B cell (primary cell): Measurements from ENCODE around the gene MGAT4B. TPM values are rescaled to one million over a fixed set of nuclear protein-coding genes. Genes with fewer than 3 reads are reported as not detected.

Experiments used
- ATAC-seq: fragments of 200-7000 bp; cut with Tn5 transposase; one replicate; pipeline ENCODE4 v1.10.0; 2021; ENCODE audit warnings: low read depth, mild to moderate bottlenecking, moderate number of reproducible peaks, moderate library complexity
- CTCF ChIA-PET: fragments of 350-600 bp; sonication (Branson Sonifier 250); formaldehyde crosslinking; loops from one replicate; lab custom pipeline; 2021; ENCODE audit warnings: antibody characterized with exemption, inconsistent platforms; lab: Charles Lee
- POLR2A ChIA-PET: fragments of 350-600 bp; sonication (Branson Sonifier 250); formaldehyde crosslinking; loops from one replicate; lab custom pipeline; 2021; ENCODE audit warnings: antibody characterized with exemption; lab: Charles Lee
- DNase-seq: peaks from one replicate; pipeline ENCODE4 v3.0.0; 2013
- H2AFZ ChIP-seq: 2 replicates; pipeline ENCODE4 v1.6.1; 2012; ENCODE audit warnings: mild to moderate bottlenecking, low read depth, low read length; ENCODE audit not compliant: insufficient read depth, poor library complexity, severe bottlenecking
- H3K27ac ChIP-seq, 2 donors: 1 replicate in 1 of 2; 2 replicates in 1 of 2; pipeline ENCODE4 v1.5.1; 2012 to 2013; ENCODE audit warnings: low read length in 2 of 2, mild to moderate bottlenecking in 2 of 2, moderate library complexity in 1 of 2
- H3K27me3 ChIP-seq, 4 experiments: fragments of 200-600 bp in 1 of 4; sonication (generic) in 1 of 4; replicated peaks in 1 of 4; 1 replicate in 2 of 4; 2 replicates in 2 of 4; pipeline versions ENCODE4 v1.6.1 to v1.7.0; 2013 to 2016; ENCODE audit warnings: low read length in 3 of 4, mild to moderate bottlenecking in 2 of 4, mixed read lengths in 1 of 4, moderate library complexity in 1 of 4; ENCODE audit not compliant: insufficient read depth in 4 of 4, control insufficient read depth in 3 of 4; ENCODE audit errors: control extremely low read depth in 1 of 4
- H3K36me3 ChIP-seq, 2 experiments: replicated peaks in 1 of 2; 1 replicate in 1 of 2; 2 replicates in 1 of 2; pipeline versions ENCODE4 v1.6.1 to v1.7.1; 2013; ENCODE audit warnings: low read length in 1 of 2; ENCODE audit not compliant: insufficient read depth in 2 of 2, control insufficient read depth in 1 of 2; ENCODE audit errors: control extremely low read depth in 1 of 2, extremely low read depth in 1 of 2
- H3K4me1 ChIP-seq, 2 donors: fragments of 200-600 bp in 1 of 2; sonication (generic) in 1 of 2; 1 replicate in 1 of 2; 2 replicates in 1 of 2; pipeline versions ENCODE4 v1.5.1 to v1.6.1; 2013 to 2017; ENCODE audit warnings: low read length in 2 of 2; ENCODE audit not compliant: control insufficient read depth in 2 of 2, insufficient read depth in 2 of 2
- H3K4me2 ChIP-seq: replicated peaks from 2 replicates; pipeline ENCODE3; 2012; ENCODE audit warnings: mild to moderate bottlenecking, low read depth, low read length; ENCODE audit not compliant: poor library complexity, severe bottlenecking
- H3K4me3 ChIP-seq, 5 experiments: fragments of 200-600 bp in 1 of 5; sonication (generic) in 1 of 5; 1 replicate in 3 of 5; 2 replicates in 2 of 5; pipeline versions ENCODE4 v1.5.1 to v1.7.0; 2011 to 2016; ENCODE audit warnings: low read length in 4 of 5, mild to moderate bottlenecking in 4 of 5, low read depth in 2 of 5, control low read depth in 1 of 5, moderate library complexity in 1 of 5; ENCODE audit not compliant: insufficient read depth in 1 of 5; ENCODE audit errors: control extremely low read depth in 1 of 5, extremely low read depth in 1 of 5
- H3K79me2 ChIP-seq: fragments of 200-600 bp; sonication (generic); one replicate; pipeline ENCODE4 v1.6.0; 2016; ENCODE audit warnings: low read length; ENCODE audit not compliant: control insufficient read depth, insufficient read depth
- H3K9ac ChIP-seq: fragments of 200-600 bp; sonication (generic); 2 replicates; pipeline ENCODE4 v1.6.1; 2017; ENCODE audit warnings: mild to moderate bottlenecking, low read length, moderate library complexity
- H3K9me3 ChIP-seq, 3 donors: one replicate each; pipeline versions ENCODE4 v1.6.1 to v1.7.1; 2013; ENCODE audit warnings: low read length in 2 of 3; ENCODE audit not compliant: control insufficient read depth in 2 of 3, insufficient read depth in 1 of 3; ENCODE audit errors: control extremely low read depth in 1 of 3
- H4K20me1 ChIP-seq: 2 replicates; pipeline ENCODE4 v1.6.0; 2012; ENCODE audit warnings: mild to moderate bottlenecking, low read length; ENCODE audit not compliant: insufficient read depth, control insufficient read depth, poor library complexity, severe bottlenecking
- H3K27ac Mint-ChIP-seq: one replicate; pipeline ENCODE4 v1.8.0; 2021; ENCODE audit warnings: mixed read lengths
- H3K27me3 Mint-ChIP-seq: one replicate; pipeline ENCODE4 v1.8.0; 2021; ENCODE audit warnings: mixed read lengths
- H3K4me1 Mint-ChIP-seq: one replicate; pipeline ENCODE4 v1.8.0; 2021; ENCODE audit warnings: mixed read lengths
- H3K4me3 Mint-ChIP-seq: one replicate; pipeline ENCODE4 v1.8.0; 2021; ENCODE audit warnings: mixed read lengths
- H3K9me3 Mint-ChIP-seq: one replicate; pipeline ENCODE4 v1.8.0; 2022; ENCODE audit warnings: mixed read lengths; ENCODE audit not compliant: insufficient read depth
- EZH2 ChIP-seq: IDR thresholded peaks from 2 replicates; pipeline ENCODE4 v1.6.1; 2012; ENCODE audit warnings: borderline replicate concordance, low read depth, mild to moderate bottlenecking, moderate library complexity, low read length; ENCODE audit not compliant: insufficient read depth, poor library complexity, severe bottlenecking
- WGBS: methylation state at CpG from one replicate; pipeline ENCODE4 v1.1.5; 2013; ENCODE audit warnings: missing lambda C conversion rate; ENCODE audit not compliant: insufficient coverage; 5-methylcytosine and 5-hydroxymethylcytosine counted together
- intact Hi-C: fragments of 100-400 bp; cut with micrococcal nuclease; formaldehyde crosslinking; loops from one replicate; pipeline ENCODE4 v1.10.0; 2022
- polyA plus RNA-seq: library from polyadenylated mRNA; depleted of rRNA; stranded (reverse); fragments of >200 nt; gene quantifications from 2 replicates; pipeline ENCODE4 v1.2.3, GENCODE V29; 2012
- total RNA-seq, 2 donors: library from RNA; stranded (reverse); fragments of 120-200 nt in 1 of 2; gene quantifications; 1 replicate in 1 of 2; 2 replicates in 1 of 2; pipeline versions ENCODE4 v1.2.3 to v1.2.4, GENCODE V29; 2013 to 2022
- TF ChIP-seq, protein P1 (sequence below): fragments of 200-600 bp; IDR thresholded peaks from one replicate; pipeline ENCODE4 v1.8.0; 2022; ENCODE audit warnings: antibody characterized with exemption, mild to moderate bottlenecking

The MGAT4B gene
- total and polyA plus RNA-seq, 2 donors (not counting 1 experiment from before 2014, with no cell fraction given) = 105 to 165 TPM

GRCh38 chr5:179834120-179834519, 27.5 kb upstream of the MGAT4B start:
- Histone ChIP-seq H3K36me3 (peaks cover 2 to 62% of the 10 kb centered on the region in 2 experiments), H3K9me3 (no peaks in the 10 kb centered on the region), H3K4me1 (peaks cover 3 to 8% of the 10 kb centered on the region in 2 donors), H3K27me3 (no peaks in the 10 kb centered on the region), H3K27ac (no peak overlapping the region), H3K4me3 (no peak overlapping the region), H3K4me2 (no peak overlapping the region), H4K20me1 (peaks cover 42% of the 10 kb centered on the region), H3K79me2 (peaks cover 7% of the 10 kb centered on the region), H3K9ac (no peak overlapping the region), H2AFZ (no peak overlapping the region)
- Mint-ChIP-seq H3K27me3 (no peaks in the 10 kb centered on the region), H3K4me3 (no peak overlapping the region), H3K9me3 (no peaks in the 10 kb centered on the region), H3K4me1 (peaks cover 9% of the 10 kb centered on the region), H3K27ac (no peak overlapping the region)
- CTCF ChIA-PET = no interaction called here
- WGBS = no CpG with 5 or more reads among the region's 8 CpGs
- ATAC-seq = no peak
- intact Hi-C loops = no loop called here
- TF ChIP-seq, protein P1, sequence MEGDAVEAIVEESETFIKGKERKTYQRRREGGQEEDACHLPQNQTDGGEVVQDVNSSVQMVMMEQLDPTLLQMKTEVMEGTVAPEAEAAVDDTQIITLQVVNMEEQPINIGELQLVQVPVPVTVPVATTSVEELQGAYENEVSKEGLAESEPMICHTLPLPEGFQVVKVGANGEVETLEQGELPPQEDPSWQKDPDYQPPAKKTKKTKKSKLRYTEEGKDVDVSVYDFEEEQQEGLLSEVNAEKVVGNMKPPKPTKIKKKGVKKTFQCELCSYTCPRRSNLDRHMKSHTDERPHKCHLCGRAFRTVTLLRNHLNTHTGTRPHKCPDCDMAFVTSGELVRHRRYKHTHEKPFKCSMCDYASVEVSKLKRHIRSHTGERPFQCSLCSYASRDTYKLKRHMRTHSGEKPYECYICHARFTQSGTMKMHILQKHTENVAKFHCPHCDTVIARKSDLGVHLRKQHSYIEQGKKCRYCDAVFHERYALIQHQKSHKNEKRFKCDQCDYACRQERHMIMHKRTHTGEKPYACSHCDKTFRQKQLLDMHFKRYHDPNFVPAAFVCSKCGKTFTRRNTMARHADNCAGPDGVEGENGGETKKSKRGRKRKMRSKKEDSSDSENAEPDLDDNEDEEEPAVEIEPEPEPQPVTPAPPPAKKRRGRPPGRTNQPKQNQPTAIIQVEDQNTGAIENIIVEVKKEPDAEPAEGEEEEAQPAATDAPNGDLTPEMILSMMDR = no peak
- TF ChIP-seq EZH2 = no peak
- POLR2A ChIA-PET = interaction anchor here (1.3 kb wide), 1 partner anchor 12 kb away, joined by 3 read pairs; no protein-coding TSS in a partner anchor
- DNase-seq = no peak

DNA sequence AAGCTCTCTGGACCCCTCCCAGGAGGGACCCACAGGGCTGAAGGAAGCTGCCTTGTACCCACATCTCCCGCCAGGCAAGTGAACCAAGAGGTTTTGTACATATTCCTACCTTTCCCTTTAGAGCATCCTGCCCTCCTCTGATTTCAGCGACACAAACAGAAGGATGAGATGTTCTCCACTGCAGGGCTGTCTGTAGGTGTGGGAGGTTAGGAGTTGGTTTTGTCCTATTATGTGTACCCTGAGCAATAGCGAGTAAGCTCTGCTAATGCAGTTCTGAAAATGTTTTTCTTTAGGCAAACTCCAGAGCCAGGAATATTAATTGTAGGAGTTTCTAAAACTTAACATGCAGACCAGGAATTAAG, 27.0 kb upstream of the MGAT4B start:
- peaks cover 9% of the 10 kb centered on the region for H3K4me1 Mint-ChIP-seq
- no peaks in the 10 kb centered on the region for H3K9me3 ChIP-seq
- ChIA-PET POLR2A (interaction anchor here (1.3 kb wide), 1 partner anchor 12 kb away, joined by 3 read pairs; no protein-coding TSS in a partner anchor), CTCF (interaction anchor here (1.7 kb wide), 1 partner anchor 70 kb away, joined by 6 read pairs; no protein-coding TSS in a partner anchor)
- no peaks in the 10 kb centered on the region for H3K9me3 Mint-ChIP-seq
- H3K4me1 ChIP-seq = peaks cover 3 to 8% of the 10 kb centered on the region in 2 donors
- H3K4me2 ChIP-seq = no peak overlapping the region
- no peak overlapping the region for H3K4me3 Mint-ChIP-seq
- H2AFZ ChIP-seq = no peak overlapping the region
- H3K36me3 ChIP-seq = peaks cover 2 to 65% of the 10 kb centered on the region in 2 experiments
- no peaks in the 10 kb centered on the region for H3K27me3 ChIP-seq
- TF ChIP-seq, protein P1 = no peak
- H3K27ac ChIP-seq = no peak overlapping the region
- 93% methylated on average over 2 of the region's 3 CpGs for WGBS
- no peak overlapping the region for H3K9ac ChIP-seq
- H3K79me2 ChIP-seq = peaks cover 9% of the 10 kb centered on the region
- H4K20me1 ChIP-seq = peaks cover 46% of the 10 kb centered on the region
- ATAC-seq (no peak), DNase-seq (no peak)
- no peaks in the 10 kb centered on the region for H3K27me3 Mint-ChIP-seq
- no peak overlapping the region for H3K4me3 ChIP-seq
- intact Hi-C loops = no loop called here
- no peak overlapping the region for H3K27ac Mint-ChIP-seq
